NCI-H1436 (cell line): ENCODE data around the gene POMGNT2.
A peak's percentile ranks its signal among the peaks of the same experiment; 100 is the strongest.

Experiments used
- DNase-seq: peaks from one replicate; lab custom pipeline; 2025; lab: John Stamatoyannopoulos, UW

POMGNT2 gene

DNA sequence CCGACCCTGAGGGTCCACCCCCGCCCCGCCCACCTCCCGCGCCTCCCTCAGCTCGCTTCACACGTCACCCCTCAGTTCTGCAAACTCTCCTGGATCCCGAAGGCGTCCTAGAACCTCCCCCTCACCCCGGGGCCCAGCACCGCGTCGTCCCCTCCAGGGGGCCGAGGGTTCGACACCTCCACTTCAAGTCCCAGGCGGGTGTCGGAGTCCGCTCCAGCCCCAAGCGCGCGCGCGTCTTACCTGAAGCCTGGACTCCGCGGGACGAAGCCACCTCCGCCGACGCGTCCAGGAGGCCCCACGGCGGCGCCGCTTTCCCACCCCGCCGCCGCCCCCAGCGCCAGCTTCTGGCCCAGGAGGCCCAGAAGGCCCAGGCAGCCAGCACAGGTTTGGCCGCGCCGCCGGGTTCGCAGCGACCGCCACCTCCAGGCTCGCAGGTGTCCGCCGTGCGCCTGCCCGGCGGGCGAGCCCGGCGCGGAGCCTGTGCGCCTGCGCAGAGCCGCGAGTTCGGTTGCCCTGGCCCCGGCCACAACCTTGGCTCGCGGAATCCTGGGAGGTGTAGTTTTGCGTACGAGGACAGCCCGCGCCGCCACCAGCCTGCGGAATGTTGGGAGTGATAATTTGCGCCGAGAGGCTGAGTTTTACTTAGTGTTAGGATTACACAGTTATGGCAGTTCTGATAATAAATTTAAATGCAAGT lies at the start of gene POMGNT2:
TSS of gene POMGNT2 (minus strand) at position 484 of the 697 bp plus-strand sequence. CDS start 24,648 bp downstream, outside the sequence.
- peak; percentile 50 for DNase-seq

DNA sequence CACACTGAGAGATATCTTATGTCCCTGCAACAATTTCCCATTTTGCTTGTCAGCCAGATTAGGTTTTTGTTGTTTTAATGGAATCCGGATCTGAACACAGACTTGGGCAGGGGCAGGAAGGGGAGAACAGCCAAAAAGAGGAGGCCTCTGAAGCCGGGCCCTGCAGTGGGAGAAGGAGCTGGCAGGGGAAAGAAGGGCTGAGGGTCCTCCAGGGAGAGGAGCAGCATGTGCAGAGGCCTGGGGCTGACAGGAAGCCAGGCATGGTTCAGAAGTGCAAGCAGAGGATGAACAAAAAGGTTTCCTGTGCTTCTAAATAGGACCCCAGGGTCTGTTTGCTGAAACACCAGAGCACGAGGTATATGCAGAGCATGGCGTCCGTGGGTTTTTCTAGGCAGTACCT lies 49.1 kb upstream of the POMGNT2 start:
- DNase-seq = no peak

DNA sequence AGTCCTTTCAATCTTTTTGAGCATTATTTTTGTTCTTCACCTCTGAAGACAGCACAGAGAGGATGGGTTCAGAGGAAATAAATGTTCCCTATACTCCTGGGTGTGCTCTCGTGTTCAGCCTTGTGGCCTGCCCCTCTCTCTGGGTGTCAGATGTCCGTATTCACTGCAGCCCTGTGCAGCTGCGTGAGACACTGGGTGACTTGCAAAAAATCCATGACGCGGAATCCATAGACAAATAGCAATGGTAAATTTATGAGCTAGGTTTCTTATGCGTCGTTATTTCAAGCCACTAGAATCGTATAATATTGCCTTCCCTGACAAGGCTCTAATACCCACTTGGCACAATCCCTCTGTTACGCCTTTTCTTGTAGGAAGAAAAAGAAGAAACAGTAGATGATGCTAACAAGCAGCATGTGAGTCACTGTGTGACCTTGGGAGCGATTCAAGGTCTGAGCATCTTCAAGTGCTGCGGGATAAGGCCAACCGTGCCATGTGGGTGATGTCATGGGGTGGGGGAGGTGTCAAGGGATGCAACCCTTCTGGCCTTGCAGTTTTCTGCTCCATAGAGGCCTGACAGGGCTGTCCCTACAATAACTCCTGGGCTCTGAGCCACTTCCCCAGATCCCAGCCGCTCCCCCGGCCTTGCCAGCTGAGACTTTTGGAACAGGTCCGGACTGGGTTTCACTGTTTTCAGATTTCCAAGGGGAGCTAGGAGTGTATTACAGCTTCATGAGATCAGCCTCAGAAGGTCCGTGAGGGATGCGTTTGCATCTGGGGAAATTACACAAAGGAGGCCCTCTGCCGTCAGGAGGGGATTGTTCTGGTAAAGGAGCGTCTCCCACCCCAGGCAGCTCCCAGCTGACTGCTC lies 47.6 kb upstream of the POMGNT2 start:
- DNase-seq = no peak

DNA sequence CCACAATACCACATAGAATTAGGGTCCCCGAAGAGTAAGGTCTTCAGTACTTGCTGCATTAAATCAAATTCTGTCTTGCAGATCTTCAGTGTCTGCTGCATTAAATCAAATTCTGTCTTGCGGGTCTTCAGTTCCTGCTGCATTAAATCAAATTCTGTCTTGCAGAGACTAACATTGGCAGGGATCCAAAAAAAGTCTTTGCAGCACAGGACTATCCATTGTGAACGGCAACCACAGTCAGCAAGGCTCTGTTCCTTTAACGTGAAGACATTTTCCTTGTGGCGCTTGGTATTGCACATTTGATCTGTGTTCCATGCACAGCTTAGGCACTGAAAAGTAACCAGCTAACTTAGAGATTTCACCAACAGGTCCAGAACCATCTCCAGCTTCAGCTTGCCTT lies 46.8 kb upstream of the POMGNT2 start:
- DNase-seq = no peak

DNA sequence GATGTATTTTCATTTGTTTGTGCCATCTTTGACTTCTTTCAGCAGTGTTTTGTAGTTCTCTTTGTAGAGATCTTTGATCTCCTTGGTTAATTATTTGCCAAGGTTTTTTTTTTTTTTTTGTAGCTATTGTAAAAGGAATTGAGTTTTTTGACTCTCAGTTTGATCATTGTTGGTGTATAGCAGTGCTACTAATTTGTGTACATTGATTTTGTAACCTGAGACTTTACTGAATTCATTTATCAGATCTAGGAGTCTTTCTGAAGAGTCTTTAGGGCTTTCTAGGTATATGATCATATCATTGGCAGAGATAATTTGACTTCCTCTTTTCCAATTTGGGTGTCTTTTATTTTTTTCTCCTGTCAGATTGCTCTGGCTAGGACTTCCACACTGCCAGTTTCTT lies 42.2 kb upstream of the POMGNT2 start:
- DNase-seq = no peak

DNA sequence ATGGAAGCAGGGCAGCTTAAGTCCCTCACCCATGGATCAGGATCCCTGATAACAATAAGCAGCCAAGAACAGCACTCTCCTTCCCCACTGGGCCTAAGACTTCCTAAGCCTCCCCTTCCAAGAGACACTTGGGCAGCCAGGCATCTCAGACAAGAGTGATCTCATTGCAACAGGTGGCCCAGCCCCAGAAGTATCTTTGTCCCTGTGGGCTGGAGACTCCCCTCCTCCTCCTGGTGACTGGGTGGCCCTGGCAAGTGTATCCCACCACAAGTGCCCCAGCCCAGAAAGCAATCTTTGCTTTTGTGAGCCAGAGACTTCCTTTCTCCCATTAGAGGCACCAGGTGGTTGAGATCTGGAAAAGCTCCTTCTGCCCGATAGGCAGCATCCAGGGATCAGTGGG lies 40.7 kb upstream of the POMGNT2 start:
- no peak for DNase-seq

DNA sequence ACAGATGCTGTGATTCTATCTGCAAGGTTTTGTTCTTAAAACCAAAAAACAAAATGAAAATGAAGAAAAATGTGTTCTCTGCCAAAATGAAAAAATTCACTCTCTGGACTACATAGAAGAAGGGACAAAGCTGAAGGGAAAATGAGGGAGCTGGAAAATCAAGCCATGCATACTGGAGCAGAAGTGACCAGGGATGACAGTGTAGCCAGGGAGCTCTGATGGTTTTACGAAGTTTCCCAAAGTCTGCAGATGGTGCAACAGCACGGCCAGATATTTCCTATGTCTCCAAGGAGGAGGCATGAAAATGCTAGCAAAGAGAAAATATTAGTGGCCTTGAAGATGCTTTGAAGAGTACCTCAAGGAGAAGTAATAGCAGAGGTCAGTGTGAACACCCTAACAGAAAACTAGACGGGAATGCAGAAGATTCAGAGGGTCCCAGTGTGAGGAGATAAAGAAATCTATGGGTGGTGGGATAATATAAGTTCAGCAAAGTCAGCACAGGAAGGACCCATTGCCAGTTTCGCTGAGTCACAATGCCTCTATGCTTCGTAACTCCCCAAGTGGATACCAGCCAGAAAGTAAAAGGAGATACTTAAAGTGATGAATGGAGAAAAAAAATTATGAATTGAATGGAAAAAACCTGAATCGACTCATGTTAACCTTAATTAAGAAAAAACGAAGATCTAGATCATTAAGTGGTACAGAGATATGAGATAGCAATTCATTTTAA lies 39.0 kb upstream of the POMGNT2 start:
- DNase-seq = no peak

DNA sequence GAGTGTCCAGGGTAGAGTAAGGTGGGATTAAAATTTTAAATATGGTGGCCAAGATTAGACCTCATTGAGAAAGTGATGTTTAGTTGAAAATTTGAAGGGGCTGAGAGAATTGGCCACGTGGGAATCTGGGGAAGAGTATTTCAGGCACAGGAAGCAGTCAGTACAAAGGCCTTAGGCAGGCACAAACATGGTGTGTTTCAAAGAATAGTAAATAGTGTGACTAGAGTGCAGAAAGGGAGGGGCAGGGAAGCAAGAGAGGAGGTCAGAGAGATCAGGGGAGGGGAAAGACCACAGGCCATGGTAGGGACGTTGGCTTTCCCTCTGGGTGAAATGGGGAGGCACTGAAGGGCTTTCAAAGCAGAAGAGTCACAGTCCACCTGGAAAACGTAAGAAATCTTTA lies 36.6 kb upstream of the POMGNT2 start:
- DNase-seq = no peak

DNA sequence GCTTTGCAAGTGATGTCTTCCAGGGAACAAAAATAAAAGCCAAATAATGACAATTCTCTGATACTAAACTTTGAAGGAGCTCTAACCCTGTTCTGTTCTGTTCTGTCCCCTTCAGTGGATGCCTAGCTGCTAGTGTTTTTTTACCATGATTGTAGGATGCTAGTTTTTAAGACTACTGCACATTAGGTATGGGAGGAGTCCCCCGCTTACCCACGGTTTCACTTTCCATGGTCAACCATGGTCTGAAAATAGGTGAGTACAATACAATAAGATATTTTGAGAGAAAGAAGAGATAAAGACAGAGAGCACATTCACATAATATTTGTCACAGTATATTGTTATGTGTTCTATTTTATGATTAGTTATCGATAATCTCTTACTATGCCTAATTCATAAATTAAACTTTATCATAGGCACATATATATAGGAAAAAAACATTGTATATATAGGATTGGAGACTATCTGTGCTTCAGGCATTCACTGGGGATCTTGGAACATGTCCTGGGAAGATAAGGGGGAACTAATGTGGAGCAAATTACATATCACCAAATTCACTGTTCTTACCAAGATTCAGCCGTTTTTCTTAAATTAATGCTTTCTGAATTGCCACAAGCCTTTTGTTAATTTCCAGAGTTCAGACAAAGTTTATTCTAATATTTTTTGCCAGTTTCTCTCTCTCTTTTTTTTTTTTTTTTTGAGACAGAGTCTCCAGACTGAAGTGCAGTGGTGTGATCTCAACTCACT lies 32.8 kb upstream of the POMGNT2 start:
- DNase-seq = no peak

DNA sequence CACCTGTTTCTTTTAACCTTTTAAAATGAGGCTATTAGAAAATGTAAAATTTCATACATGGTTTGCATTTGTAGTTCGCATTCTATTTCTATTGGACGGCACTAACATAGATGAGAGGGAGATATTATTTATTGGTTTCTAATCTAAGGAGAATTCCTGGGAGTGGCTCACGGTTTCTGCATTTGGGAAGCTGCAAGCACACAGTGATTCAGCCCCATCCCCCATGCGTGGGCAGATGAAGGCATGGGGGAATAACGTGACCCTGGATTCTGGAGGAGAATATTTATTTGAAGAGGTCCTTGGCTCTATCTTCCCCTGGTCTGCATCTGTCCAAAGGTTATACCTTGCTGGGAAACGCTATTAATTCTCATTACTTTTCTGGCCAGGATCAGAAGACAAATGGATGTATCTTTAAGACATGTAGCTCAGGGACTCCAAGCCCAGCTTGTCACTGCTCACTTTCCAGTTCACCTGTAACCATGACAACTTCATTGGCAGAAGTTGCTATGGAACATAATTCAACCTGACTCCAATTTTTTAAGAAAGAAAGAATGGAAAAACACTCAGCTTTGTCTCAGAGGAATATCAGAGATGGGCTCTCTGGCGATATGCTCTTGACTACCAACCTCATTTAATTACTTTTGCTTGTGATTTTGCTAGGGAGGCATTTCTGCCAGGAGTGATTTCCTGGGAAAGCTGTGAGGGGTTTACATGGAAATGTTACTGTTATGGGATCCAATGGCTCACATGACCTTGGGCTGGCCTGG lies 27.2 kb upstream of the POMGNT2 start:
- DNase-seq = no peak

DNA sequence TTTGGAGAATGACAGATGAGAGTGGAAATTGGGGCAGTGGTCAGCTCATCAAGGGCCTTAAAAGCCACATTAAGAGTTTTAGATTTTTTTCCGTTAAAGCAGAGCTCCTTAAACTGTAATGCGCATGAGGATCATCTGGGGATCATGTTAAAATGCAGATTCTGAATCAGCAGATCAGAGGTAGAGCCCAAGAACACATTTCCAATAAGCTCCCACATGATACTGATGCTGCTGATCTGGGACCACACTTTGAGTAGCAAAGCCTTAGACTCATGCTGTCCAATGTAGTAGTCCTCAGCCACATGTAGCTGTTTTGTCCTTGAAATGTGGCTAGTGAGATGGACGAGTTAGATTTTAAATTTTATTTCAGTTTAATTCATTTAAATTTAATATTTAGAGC lies 26.3 kb upstream of the POMGNT2 start:
- DNase-seq = no peak

DNA sequence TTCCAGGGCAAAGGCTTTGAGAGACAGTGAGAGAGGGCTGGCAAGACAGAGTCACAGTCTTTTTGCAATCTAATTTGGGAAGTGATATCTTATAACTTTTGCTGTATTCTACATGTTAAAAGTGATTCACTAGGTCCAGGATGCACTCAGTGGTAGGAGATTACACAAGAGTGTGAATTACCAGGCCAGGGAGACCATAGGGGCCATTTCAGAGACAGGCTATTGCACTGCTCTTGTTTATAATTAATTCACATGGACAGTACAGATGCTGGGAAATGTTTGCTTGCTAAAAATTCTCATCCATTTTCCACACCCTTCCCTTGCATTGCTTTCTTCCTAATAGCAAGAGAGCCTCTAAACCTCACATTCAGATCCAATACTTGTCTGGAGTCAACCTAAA lies 22.6 kb upstream of the POMGNT2 start:
- DNase-seq = no peak

DNA sequence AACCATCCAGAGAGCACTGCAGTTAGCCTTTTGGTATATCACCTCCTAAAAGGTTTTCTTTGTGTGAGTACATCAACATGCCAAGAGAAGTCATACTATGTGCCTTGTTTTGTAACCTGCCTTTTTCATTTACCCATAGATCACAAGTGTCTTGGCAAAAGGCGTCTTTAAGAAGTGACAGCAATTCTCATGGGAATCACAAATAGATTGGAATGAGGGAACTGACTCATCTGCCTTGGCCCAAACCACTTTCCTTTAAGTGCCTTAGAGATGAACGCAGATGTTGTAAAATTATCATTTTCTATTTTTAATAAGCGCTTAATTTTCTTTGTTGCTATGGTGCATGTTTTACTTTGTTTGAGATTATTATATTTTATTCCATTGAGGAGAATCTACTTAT lies 20.7 kb upstream of the POMGNT2 start:
- DNase-seq = no peak

DNA sequence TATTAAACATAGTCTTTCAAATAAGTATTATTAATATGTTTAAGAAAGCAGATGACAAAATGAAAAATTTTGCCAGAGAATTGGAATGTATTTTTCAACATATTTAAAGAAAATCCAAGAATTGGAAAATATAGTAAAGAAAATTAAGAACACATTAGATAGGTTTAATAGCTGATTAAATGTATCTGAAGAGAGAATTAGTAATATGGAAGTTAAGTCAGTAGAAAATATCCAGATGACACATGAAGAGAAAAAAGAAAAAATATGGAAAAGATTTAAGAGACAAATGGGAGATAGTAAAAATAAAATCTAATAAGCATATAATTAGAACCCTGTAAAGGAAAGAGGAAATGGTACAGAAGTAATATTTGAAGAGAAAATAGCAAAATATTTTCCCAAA lies 18.0 kb upstream of the POMGNT2 start:
- no peak for DNase-seq

DNA sequence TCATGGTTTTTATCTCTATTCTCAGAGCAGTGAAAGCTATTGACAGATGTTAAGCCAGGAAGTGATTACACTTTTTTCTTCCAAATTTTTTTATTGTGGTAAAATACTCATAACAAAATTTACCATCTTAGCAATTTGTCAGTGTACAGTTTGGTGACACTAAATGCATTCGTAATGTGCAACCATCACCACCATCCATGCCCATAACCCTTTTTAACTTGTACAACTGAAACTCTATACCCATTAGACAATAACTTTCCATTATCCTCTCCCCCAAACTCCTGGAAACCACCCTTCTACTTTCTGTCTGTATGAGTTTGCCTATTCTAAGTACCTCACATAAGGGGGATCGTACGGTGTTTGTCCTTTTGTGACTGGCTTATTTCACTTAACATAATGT lies 15.1 kb upstream of the POMGNT2 start:
- DNase-seq = no peak

DNA sequence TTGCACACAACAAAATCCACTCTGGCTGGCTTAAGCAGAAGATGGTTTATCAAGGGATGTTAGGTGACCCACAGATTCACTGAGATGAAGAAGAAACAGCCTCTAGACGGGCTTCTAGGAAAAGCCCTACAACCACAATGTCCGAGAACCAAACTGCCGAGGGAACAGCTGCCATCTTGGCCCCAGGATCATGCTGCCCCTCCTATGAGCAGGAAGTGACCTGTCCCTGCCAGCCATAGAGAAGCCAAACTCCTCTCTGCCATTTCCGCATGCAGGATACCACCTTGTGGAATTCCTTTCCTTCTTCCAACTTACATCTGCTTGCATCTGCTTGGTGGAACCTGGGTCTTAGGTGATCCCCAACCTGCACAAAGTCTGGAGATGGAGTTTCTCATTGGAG lies 11.4 kb upstream of the POMGNT2 start:
- no peak for DNase-seq

DNA sequence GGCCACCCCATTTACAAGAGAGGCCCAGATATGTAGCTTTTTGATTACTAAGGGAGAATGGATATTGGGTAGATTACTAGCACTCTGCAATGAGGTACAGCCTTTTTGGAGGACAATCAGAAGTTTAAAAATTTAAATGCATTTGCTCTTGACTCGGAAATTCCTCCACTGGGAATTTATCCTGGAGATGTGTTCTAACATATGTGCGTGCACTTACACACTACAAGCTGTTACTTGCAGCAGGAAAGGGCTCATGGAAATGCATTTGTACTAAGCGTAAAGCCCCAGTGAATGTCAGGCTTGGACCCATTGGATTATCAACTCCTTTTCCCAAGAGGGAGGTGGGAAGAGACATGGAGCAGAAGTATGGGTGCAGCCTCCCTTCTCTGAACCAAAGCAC lies 7.8 kb upstream of the POMGNT2 start:
- no peak for DNase-seq

DNA sequence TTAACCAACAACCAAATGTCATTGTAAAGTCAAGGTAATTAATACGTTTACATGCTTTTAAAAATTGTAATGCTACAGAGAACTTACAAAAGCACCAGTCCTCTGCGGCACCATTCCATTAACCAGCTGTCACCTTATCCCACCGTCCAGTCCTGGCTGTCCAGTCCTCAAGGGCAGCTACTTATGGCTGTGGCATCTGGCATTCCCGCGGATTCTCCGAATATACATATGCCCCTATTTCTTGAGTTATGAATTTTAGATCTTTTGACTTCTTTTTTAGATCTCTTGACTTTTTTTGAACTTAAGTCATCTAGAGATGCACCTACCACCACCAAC lies 382 bp upstream of the POMGNT2 start:
- no peak for DNase-seq

DNA sequence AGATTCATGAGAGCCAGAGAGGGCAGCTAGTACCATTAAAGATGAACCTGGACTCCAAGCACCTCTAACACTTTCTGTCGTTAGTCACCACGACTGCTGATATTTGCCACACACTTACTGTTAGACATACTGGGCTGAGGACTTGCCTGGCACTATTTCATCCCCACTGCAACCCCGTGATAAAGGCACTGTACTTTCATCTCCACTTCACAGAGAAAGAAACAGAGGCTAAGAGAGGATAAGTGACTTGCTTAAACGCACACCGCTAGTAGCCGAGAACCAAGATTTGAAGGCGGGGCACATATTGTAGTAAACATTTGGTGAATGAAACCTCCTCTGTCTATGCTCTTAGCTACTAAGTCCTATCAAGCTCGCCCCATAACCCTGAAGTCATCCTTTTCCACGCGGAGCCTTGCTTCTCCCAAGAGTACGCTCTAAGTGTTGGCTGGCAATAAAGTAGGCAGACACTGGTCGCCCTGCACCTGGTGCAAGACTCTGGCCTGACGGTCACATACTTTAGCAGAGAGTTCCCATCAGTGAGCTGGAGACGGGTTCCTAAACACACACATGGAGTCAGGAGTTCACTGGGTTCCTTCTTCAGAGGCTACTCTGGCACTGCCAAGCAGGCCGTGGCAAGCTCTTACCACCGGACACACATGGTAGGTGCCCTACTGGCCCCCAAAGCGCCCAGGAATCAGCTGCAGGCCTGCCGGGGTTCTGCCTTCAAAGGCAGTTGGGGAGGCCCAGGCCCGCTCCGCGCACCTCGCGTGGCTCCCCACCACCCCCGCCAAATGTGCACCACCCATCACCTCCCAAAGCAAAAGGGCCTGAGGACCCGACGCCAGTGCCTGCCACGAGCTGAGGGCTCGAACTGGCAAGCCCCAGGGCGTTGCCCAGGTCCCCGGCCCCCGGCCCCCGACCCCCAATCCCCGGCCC lies 951 bp downstream of the POMGNT2 start:
- no peak for DNase-seq

DNA sequence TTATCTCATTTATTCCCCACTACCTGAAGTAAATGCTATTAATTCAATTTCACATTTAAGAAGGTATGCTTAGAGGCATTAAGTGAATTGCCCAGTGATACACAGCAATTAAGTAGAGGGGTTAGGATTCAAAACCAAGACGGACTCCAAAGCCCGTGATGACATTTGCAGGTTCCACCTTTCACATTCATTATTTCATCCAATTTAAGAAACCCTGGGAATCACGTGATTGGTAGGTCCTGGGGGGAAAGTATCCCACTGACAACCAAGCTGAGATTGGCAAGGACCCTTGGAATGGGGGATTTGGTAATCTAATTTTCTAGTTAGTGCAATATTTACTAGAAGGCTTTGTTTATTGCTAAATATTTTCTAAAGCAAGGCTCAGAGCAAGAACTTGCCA lies 1.8 kb downstream of the POMGNT2 start:
- DNase-seq = no peak
